ENCODE results near the gene MINPP1.

DNA sequence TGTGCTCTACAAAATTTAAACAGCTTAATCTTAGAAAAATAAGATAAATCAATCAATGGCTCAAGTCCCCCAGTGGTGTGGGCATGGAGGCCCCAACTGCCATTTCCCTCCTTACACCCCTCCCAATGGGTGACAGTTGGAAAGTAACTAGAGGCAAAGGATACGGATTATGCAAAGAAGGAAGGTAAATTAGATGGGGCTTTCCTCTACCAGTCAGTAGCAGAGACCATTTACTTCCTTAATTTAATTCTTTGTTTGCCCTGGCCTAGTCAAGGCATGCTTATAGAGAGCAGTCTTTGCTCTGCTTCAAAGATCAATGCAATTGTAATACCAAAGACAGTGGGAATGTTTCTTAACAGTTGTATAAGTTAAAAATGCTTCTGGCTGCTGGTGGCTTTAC, 91.7 kb downstream of the MINPP1 start:
- TF ChIP-seq, protein P1, sequence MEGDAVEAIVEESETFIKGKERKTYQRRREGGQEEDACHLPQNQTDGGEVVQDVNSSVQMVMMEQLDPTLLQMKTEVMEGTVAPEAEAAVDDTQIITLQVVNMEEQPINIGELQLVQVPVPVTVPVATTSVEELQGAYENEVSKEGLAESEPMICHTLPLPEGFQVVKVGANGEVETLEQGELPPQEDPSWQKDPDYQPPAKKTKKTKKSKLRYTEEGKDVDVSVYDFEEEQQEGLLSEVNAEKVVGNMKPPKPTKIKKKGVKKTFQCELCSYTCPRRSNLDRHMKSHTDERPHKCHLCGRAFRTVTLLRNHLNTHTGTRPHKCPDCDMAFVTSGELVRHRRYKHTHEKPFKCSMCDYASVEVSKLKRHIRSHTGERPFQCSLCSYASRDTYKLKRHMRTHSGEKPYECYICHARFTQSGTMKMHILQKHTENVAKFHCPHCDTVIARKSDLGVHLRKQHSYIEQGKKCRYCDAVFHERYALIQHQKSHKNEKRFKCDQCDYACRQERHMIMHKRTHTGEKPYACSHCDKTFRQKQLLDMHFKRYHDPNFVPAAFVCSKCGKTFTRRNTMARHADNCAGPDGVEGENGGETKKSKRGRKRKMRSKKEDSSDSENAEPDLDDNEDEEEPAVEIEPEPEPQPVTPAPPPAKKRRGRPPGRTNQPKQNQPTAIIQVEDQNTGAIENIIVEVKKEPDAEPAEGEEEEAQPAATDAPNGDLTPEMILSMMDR (IDR thresholded peaks at IDR 0.05; ENCODE audit: low read depth, low read length, missing input control): no peak
- TF ChIP-seq SP1 (IDR thresholded peaks at IDR 0.05) (no peak), TAF1 (conservative IDR thresholded peaks at IDR 0.05) (no peak), JUND (IDR thresholded peaks at IDR 0.05) (no peak)
- TF ChIP-seq, protein P2, sequence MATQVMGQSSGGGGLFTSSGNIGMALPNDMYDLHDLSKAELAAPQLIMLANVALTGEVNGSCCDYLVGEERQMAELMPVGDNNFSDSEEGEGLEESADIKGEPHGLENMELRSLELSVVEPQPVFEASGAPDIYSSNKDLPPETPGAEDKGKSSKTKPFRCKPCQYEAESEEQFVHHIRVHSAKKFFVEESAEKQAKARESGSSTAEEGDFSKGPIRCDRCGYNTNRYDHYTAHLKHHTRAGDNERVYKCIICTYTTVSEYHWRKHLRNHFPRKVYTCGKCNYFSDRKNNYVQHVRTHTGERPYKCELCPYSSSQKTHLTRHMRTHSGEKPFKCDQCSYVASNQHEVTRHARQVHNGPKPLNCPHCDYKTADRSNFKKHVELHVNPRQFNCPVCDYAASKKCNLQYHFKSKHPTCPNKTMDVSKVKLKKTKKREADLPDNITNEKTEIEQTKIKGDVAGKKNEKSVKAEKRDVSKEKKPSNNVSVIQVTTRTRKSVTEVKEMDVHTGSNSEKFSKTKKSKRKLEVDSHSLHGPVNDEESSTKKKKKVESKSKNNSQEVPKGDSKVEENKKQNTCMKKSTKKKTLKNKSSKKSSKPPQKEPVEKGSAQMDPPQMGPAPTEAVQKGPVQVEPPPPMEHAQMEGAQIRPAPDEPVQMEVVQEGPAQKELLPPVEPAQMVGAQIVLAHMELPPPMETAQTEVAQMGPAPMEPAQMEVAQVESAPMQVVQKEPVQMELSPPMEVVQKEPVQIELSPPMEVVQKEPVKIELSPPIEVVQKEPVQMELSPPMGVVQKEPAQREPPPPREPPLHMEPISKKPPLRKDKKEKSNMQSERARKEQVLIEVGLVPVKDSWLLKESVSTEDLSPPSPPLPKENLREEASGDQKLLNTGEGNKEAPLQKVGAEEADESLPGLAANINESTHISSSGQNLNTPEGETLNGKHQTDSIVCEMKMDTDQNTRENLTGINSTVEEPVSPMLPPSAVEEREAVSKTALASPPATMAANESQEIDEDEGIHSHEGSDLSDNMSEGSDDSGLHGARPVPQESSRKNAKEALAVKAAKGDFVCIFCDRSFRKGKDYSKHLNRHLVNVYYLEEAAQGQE (IDR thresholded peaks at IDR 0.05): no peak
- TF ChIP-seq, protein P3, sequence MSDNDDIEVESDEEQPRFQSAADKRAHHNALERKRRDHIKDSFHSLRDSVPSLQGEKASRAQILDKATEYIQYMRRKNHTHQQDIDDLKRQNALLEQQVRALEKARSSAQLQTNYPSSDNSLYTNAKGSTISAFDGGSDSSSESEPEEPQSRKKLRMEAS (IDR thresholded peaks at IDR 0.05): no peak
- TF ChIP-seq, protein P4, sequence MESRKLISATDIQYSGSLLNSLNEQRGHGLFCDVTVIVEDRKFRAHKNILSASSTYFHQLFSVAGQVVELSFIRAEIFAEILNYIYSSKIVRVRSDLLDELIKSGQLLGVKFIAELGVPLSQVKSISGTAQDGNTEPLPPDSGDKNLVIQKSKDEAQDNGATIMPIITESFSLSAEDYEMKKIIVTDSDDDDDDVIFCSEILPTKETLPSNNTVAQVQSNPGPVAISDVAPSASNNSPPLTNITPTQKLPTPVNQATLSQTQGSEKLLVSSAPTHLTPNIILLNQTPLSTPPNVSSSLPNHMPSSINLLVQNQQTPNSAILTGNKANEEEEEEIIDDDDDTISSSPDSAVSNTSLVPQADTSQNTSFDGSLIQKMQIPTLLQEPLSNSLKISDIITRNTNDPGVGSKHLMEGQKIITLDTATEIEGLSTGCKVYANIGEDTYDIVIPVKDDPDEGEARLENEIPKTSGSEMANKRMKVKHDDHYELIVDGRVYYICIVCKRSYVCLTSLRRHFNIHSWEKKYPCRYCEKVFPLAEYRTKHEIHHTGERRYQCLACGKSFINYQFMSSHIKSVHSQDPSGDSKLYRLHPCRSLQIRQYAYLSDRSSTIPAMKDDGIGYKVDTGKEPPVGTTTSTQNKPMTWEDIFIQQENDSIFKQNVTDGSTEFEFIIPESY (IDR thresholded peaks at IDR 0.05): no peak

All from liver (tissue), 3 donors.